Thyroid gland (tissue), 4 donors: Measurements from ENCODE around the gene ZNF141.

Source experiments
- POLR2A ChIP-seq, 2 donors: fragments of 450-650 bp; IDR thresholded peaks; one replicate each; pipeline ENCODE4 v1.6.1; 2017; ENCODE audit warnings: antibody characterized with exemption in 2 of 2, mild to moderate bottlenecking in 2 of 2, moderate library complexity in 1 of 2
- TF ChIP-seq, protein P1 (sequence below), 6 experiments: fragments of 200-600 bp in 3 of 6; fragments of 450-650 bp in 3 of 6; sonication (generic) in 3 of 6; IDR thresholded peaks; one replicate each; pipeline ENCODE4 v1.5.1; 2016 to 2019; ENCODE audit warnings: antibody characterized with exemption in 6 of 6, mild to moderate bottlenecking in 2 of 6, inconsistent platforms in 1 of 6, moderate library complexity in 1 of 6

DNA sequence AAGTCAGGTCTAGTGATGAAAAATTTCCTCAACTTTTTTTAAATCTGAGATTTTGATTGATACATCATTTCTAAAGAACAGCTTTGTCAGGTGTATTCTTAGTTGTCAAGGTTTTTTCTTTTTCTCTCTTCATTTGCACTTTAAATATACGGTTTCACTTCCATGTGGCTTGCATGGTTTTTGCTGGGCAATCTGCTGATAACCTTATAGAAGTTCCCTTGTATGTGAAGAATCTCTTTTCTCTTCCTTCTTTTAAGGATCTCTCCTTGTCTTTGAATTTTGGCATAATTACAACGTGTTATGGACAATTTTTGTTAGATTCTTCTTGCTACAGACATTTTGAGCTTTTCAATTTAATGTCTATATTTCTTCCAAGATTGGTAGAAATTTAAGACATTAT lies 85.0 kb downstream of the ZNF141 start:
- TF ChIP-seq, protein P1, sequence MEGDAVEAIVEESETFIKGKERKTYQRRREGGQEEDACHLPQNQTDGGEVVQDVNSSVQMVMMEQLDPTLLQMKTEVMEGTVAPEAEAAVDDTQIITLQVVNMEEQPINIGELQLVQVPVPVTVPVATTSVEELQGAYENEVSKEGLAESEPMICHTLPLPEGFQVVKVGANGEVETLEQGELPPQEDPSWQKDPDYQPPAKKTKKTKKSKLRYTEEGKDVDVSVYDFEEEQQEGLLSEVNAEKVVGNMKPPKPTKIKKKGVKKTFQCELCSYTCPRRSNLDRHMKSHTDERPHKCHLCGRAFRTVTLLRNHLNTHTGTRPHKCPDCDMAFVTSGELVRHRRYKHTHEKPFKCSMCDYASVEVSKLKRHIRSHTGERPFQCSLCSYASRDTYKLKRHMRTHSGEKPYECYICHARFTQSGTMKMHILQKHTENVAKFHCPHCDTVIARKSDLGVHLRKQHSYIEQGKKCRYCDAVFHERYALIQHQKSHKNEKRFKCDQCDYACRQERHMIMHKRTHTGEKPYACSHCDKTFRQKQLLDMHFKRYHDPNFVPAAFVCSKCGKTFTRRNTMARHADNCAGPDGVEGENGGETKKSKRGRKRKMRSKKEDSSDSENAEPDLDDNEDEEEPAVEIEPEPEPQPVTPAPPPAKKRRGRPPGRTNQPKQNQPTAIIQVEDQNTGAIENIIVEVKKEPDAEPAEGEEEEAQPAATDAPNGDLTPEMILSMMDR (IDR thresholded peaks at IDR 0.05): no peak
- TF ChIP-seq POLR2A (IDR thresholded peaks at IDR 0.05): no peak
